Measurements from ENCODE around the gene SPATA21. TPM values are rescaled to one million over a fixed set of nuclear protein-coding genes. Genes with fewer than 3 reads are reported as not detected.

SPATA21 gene
- total and polyA plus RNA-seq, 12 donors: 0.15 to 0.20 TPM; not detected in 10

GRCh38 chr1:16409536-16410152 is 27.6 kb downstream of the SPATA21 start:
- intact Hi-C loops (cut with DNase I): no loop called here
- ATAC-seq: peak in 1 of 8 donors; percentile 14
- 89 to 91% methylated on average over 25 of the region's 25 CpGs for WGBS, 2 donors
- H3K4me1 ChIP-seq: no peaks in the 10 kb centered on the region
- H3K36me3 ChIP-seq: no peaks in the 10 kb centered on the region
- no peak for TF ChIP-seq CTCF (IDR thresholded peaks at IDR 0.05)
- H3K9me3 ChIP-seq: no peaks in the 10 kb centered on the region
- no peak for DNase-seq
- H3K4me3 ChIP-seq: no peak overlapping the region
- no peaks in the 10 kb centered on the region for H3K27me3 ChIP-seq
- H3K27ac ChIP-seq: no peak overlapping the region

DNA sequence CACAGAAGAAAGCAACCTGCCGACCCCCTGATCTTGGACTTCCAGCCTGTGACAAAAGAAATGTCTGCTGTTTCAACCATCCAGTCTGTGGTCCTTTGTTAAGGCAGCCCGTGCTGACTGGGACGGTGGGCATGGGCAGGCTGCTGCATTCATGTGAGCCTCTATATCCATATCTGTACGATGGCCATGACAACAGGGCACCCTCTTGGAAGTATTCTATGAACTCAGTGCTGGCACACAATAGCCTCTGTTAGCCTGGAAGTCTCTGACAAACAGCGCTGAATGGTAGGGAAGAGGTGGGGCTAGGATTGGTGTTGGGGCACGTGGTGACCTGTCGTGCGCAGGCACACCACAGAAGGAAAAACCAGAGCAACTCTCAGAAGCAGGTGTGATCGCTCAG is 30.4 kb downstream of the SPATA21 start:
- ATAC-seq (no peak), DNase-seq (no peak)
- no peaks in the 10 kb centered on the region for H3K9me3 ChIP-seq
- H3K4me3 ChIP-seq: no peak overlapping the region
- 90 to 91% methylated on average over 9 of the region's 9 CpGs for WGBS, 2 donors
- no peak overlapping the region for H3K27ac ChIP-seq
- intact Hi-C loops (cut with DNase I): no loop called here
- H3K27me3 ChIP-seq: no peaks in the 10 kb centered on the region
- H3K4me1 ChIP-seq: no peaks in the 10 kb centered on the region
- no peaks in the 10 kb centered on the region for H3K36me3 ChIP-seq
- TF ChIP-seq CTCF (IDR thresholded peaks at IDR 0.05): no peak

DNA sequence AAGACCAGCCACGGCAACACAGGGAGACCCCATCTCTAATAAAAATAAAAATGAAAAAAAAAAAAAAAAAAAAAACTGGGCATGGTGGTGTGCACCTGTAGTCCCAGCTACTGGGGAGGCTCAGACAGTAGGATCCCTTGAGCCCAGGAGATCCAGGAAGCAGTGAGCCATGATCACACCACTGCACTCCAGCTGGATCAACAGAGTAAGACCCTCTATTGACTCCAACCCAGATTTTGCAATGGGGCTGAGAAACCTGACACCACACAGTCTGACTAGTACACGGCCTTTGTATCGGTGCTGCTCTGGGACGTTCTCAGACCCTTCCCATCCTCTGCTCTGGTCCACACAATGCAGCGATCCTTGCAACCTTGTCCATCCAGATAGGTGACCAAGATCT is 31.8 kb downstream of the SPATA21 start:
- Histone ChIP-seq H3K27ac (no peak overlapping the region), H3K4me3 (no peak overlapping the region), H3K27me3 (no peaks in the 10 kb centered on the region), H3K9me3 (no peaks in the 10 kb centered on the region), H3K4me1 (no peaks in the 10 kb centered on the region), H3K36me3 (no peaks in the 10 kb centered on the region)
- TF ChIP-seq CTCF (IDR thresholded peaks at IDR 0.05): no peak
- WGBS, 2 donors: 77% methylated on average over 5 of the region's 5 CpGs
- no peak for DNase-seq
- intact Hi-C loops (cut with DNase I): no loop called here
- no peak for ATAC-seq

- no peaks in the 10 kb centered on the region for H3K4me1 ChIP-seq
- 89% methylated on average over 10 of the region's 10 CpGs for WGBS, 2 donors
- no peak overlapping the region for H3K4me3 ChIP-seq
- no peak for DNase-seq
- no peak for TF ChIP-seq CTCF (IDR thresholded peaks at IDR 0.05)
- intact Hi-C loops (cut with DNase I): no loop called here
- H3K36me3 ChIP-seq: peaks cover 0 to 24% (median 0%) of the 10 kb centered on the region in 9 donors
- H3K27ac ChIP-seq: no peak overlapping the region
- no peaks in the 10 kb centered on the region for H3K9me3 ChIP-seq
- H3K27me3 ChIP-seq: no peaks in the 10 kb centered on the region
- no peak for ATAC-seq
Observed at GRCh38 chr1:16402742-16403141, 34.5 kb downstream of the SPATA21 start.
